Subcutaneous preadipocyte (primary cell): Measurements from ENCODE around the gene SLMAP. TPM values are rescaled to one million over a fixed set of nuclear protein-coding genes. Genes with fewer than 3 reads are reported as not detected.

Experiments
- total RNA-seq: library from RNA; depleted of rRNA; stranded (reverse); fragments of >200 nt; gene quantifications from 2 replicates; pipeline ENCODE4 v1.2.3, GENCODE V29; 2012

Gene SLMAP
- 37.5 and 48.7 TPM in 2 replicates for total RNA-seq

GRCh38 chr3:57755741-57756527, at the start of gene SLMAP:
TSS of gene SLMAP (plus strand) at chr3:57756309. CDS start at chr3:57757652, 1,343 bp downstream.

Other genes with a start within 250 kb of the SLMAP start
- gene DNAH12, start 212.0 kb upstream of the SLMAP start, total RNA-seq: under 0.01 TPM in 1 of 2 replicates, not detected in the other
- 22.0 and 28.9 TPM in 2 replicates for gene PDE12, start 200.0 kb upstream of the SLMAP start, total RNA-seq
- gene ARF4, start 159.0 kb upstream of the SLMAP start, total RNA-seq: 164 and 165 TPM in 2 replicates
- 17.6 and 19.7 TPM in 2 replicates for gene DENND6A, start 63.2 kb upstream of the SLMAP start, total RNA-seq